TTC549 (cell line): ENCODE measurements around the gene TSBP1.
"Not testable (repeated sequence)": the region's sequence is repeated elsewhere in the genome, so short reads cannot be mapped to it uniquely, and the experiment has no call there.

Source experiments
- FAIRE-seq: peaks from 2 replicates; lab custom pipeline; 2012; peaks lifted over from hg19 to GRCh38; lab: Jason Lieb, UNC

Gene TSBP1

GRCh38 chr6:32371229-32371628, 474 bp downstream of the TSBP1 start:
- FAIRE-seq: no peak

- FAIRE-seq: no peak
These were observed 1.2 kb downstream of the TSBP1 start for GRCh38 chr6:32370505-32370904.

GRCh38 chr6:32369660-32370059, 2.0 kb downstream of the TSBP1 start:
- FAIRE-seq: no peak

GRCh38 chr6:32367644-32368043, 4.1 kb downstream of the TSBP1 start:
- no peak for FAIRE-seq

- FAIRE-seq: not testable (repeated sequence)
These were observed 12.5 kb downstream of the TSBP1 start for GRCh38 chr6:32359225-32359624.

GRCh38 chr6:32358548-32358947, 13.2 kb downstream of the TSBP1 start:
- FAIRE-seq: not testable (repeated sequence)

GRCh38 chr6:32355018-32355417, 16.7 kb downstream of the TSBP1 start:
- no peak for FAIRE-seq

GRCh38 chr6:32353348-32353747, 18.4 kb downstream of the TSBP1 start:
- FAIRE-seq: no peak

GRCh38 chr6:32340242-32340641, 31.5 kb downstream of the TSBP1 start:
- FAIRE-seq: no peak

- FAIRE-seq: no peak
These were observed 34.4 kb downstream of the TSBP1 start for GRCh38 chr6:32337186-32337805.

GRCh38 chr6:32332433-32332832, 39.3 kb downstream of the TSBP1 start:
- no peak for FAIRE-seq

- FAIRE-seq: no peak
These were observed 42.6 kb downstream of the TSBP1 start for GRCh38 chr6:32329141-32329540.

GRCh38 chr6:32327103-32327502, 44.6 kb downstream of the TSBP1 start:
- FAIRE-seq: no peak

- no peak for FAIRE-seq
These were observed 53.2 kb downstream of the TSBP1 start for GRCh38 chr6:32318501-32318900.

GRCh38 chr6:32317541-32317940, 54.2 kb downstream of the TSBP1 start:
- no peak for FAIRE-seq

GRCh38 chr6:32313964-32314363, 57.7 kb downstream of the TSBP1 start:
- no peak for FAIRE-seq

- FAIRE-seq: no peak
These were observed 72.9 kb downstream of the TSBP1 start for GRCh38 chr6:32298632-32299336.

GRCh38 chr6:32294980-32295379, 76.7 kb downstream of the TSBP1 start:
- FAIRE-seq: not testable (repeated sequence)

GRCh38 chr6:32294566-32294965, 77.1 kb downstream of the TSBP1 start:
- FAIRE-seq: no peak

GRCh38 chr6:32293695-32294094, 78.0 kb downstream of the TSBP1 start:
- FAIRE-seq: no peak

- no peak for FAIRE-seq
These were observed 80.2 kb downstream of the TSBP1 start for GRCh38 chr6:32291543-32291942.

- no peak for FAIRE-seq
These were observed 80.7 kb downstream of the TSBP1 start for GRCh38 chr6:32290886-32291450.

- no peak for FAIRE-seq
These were observed 83.3 kb downstream of the TSBP1 start for GRCh38 chr6:32288426-32288825.
